T-helper 1 cell (primary cell): ENCODE data around the gene SRM.
"Not testable (repeated sequence)": the region's sequence is repeated elsewhere in the genome, so short reads cannot be mapped to it uniquely, and the experiment has no call there.

Experiments
- DNase-seq, 5 donors: peaks; one replicate each; pipeline ENCODE4 v3.0.0-alpha.2; 2012 to 2020

SRM gene

DNA sequence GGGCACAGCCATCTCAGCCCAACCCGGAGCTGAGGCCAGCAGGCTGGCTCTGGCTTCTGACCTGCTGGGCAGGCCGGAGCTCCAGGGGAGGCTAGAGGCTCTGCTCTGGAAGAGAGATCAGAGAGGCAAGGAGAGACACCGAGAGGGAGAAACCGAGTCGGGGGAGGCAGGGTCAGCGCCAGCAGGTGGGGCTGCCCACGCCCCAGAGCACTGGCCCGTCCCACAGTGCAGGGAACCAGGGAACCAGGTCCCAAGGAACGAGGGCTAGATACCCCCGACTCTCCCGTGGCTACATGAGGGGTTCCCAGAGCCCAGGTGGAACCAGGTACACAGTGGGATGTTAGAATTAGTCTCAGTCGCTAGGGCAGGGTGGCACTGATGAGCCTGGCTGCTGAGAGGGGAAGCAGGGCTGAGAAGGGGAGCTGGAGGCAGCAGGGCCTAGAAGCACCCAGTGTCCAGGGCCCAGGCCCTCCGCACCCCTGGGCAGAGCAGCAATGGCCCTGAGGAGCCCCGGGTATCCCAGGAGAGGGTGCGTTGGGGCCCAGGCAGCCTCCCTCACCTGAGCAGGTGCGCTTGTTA is 14.9 kb downstream of the SRM start:
- no peak for DNase-seq

DNA sequence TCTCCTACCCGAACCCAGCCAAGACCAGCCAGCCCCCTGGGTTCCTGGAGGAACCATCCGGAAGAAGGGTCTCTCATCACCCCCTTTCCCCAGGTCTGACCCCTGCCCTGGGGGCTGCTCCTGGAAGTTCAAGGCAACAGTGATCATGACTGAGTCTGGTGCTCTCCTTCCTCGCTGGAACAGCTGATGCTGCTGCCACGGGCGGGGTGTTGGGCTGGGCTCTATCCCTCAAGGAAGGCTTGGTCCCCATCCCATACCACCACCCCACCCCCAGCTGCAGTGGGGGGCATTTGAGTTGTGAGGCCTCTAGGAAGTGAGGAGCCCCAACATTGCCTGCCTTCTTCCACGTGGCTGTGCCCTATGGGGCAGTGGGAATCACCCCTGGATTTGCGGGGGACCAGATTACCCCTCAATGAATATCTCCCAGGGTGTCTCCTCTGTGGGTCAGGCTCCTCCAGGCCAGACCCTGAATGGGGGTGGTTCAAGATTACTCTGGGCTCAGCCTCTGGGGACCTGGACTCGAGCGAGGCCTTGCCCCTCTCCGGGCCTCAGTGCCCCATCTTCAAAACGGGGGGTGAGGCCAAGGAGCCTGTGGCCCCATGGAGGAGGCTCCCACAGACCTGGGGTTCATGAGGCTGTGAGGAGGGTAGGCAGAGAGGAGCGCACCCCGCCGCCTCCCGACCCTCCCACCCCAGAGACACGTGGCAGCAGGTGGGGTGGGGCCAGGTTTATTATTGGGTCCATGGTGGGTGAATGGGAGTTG is 15.6 kb downstream of the SRM start:
- DNase-seq, result no peak

GRCh38 chr1:11042995-11043874 is 16.6 kb downstream of the SRM start:
- no peak for DNase-seq

GRCh38 chr1:11042065-11042464 is 17.8 kb downstream of the SRM start:
- DNase-seq, result no peak

- DNase-seq, result no peak
These were observed 18.8 kb downstream of the SRM start for GRCh38 chr1:11041048-11041447.

- not testable (repeated sequence) for DNase-seq
These were observed 19.8 kb downstream of the SRM start for GRCh38 chr1:11040105-11040429.

- DNase-seq, result no peak
These were observed 20.3 kb downstream of the SRM start for GRCh38 chr1:11039351-11040104.

- DNase-seq, result peak; percentile 67 to 88 (median 81)
These were observed 22.1 kb downstream of the SRM start for GRCh38 chr1:11037740-11038182.

GRCh38 chr1:11037019-11037739 is 22.6 kb downstream of the SRM start:
- DNase-seq, result not testable (repeated sequence)

GRCh38 chr1:11031624-11032262 is 28.1 kb downstream of the SRM start:
- DNase-seq, result no peak

- no peak for DNase-seq
These were observed 29.0 kb downstream of the SRM start for GRCh38 chr1:11030865-11031264.

GRCh38 chr1:11028018-11028417 is 31.8 kb downstream of the SRM start:
- no peak for DNase-seq

DNA sequence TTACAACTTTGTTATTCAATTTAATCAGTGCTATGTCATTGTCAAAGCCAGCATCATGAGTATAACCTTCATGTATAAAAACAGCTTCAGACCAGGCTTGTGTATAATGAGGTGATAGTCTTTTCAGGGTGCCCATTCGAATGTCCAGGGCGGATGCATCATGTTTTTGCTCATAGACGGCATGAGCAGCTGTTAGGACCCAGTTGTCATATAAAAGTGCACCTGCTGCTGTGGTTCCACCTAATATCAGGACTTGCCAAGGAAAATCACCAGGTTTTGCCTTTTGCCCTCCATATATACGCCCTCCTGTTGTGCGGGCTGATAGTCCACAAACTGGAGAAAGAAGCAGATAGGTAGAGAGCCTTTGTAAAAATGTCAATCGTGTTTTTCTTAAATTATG is 32.5 kb downstream of the SRM start:
- no peak for DNase-seq

GRCh38 chr1:11026903-11027302 is 32.9 kb downstream of the SRM start:
- no peak for DNase-seq

- DNase-seq, result no peak
These were observed 33.8 kb downstream of the SRM start for GRCh38 chr1:11026052-11026451.

- DNase-seq, result no peak
These were observed 34.2 kb downstream of the SRM start for GRCh38 chr1:11025618-11026017.

DNA sequence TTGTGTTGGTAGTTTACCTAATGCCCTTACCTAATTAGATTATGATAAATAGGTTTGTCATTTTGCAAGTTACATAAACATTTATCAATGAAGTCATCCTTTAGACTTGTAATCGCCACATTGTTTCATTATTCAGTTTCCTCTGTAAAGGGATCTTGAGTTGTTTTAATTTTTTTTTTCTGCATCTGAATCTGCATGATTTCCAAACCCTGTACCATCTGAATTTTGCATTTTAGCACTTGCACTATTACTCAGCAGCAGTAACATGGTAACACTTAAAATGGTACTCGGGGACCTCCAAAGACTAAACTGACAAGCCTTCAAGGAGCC is 35.0 kb downstream of the SRM start:
- no peak for DNase-seq

DNA sequence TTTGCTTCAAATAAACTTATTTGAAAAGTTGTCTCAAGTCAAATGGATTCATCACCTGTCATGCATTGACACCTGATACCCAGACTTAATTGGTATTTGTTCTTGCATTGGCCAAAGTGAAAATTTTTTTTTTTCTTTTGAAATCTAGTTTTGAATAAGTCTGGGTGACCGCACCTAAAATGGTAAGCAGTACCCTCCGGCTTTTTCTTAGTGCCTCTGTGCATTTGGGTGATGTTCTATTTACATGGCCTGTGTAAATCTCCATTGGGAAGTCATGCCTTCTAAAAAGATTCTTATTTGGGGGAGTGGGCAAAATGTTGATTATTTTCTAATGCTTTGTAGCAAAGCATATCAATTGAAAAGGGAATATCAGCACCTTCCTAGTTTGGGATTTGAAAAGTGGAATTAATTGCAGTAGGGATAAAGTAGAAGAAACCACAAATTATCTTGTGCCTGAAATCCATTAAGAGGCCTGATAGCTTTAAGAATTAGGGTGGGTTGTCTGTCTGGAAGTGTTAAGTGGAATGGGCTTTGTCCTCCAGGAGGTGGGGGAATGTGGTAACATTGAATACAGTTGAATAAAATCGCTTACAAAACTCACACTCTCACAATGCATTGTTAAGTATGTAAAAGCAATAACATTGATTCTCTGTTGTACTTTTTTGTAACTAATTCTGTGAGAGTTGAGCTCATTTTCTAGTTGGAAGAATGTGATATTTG is 35.5 kb downstream of the SRM start:
- no peak for DNase-seq

GRCh38 chr1:11023201-11023600 is 36.6 kb downstream of the SRM start:
- no peak for DNase-seq

DNA sequence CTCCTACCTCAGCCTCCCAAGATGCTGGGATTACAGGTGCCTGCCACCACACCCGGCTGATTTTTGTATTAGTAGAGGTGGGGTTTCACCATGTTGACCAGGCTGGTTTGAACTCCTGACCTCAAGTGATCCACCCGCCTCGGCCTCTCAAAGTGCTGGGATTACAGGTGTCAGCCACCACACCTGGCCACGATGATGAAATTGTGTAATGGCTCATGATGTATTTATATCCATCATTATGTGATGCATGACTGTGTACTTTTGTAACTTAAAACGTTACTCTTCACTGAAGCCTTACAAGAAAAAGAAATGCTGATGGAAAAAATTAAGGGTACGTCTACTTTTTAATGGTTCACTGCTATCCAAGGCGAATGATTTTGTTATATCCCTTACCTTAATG is 39.8 kb downstream of the SRM start:
- no peak for DNase-seq

GRCh38 chr1:11019358-11019757 is 40.5 kb downstream of the SRM start:
- not testable (repeated sequence) for DNase-seq
